ENCODE results near the gene NCAM1.

GRCh38 chr11:112949781-112950575, 11.2 kb upstream of the NCAM1 start:
- TF ChIP-seq ZNF274 (IDR thresholded peaks at IDR 0.05; ENCODE audit: low read depth, low read length) (no peak), YY1 (IDR thresholded peaks at IDR 0.05; ENCODE audit: insufficient read depth, insufficient read length) (no peak)
